ENCODE data around the gene PYY.
"Not testable (repeated sequence)": the region's sequence is repeated elsewhere in the genome, so short reads cannot be mapped to it uniquely, and the experiment has no call there.

The PYY gene

GRCh38 chr17:43978078-43978477 is 24.3 kb upstream of the PYY start:
- DNase-seq (ENCODE audit: low spot score), result no peak

GRCh38 chr17:43976963-43977837 is 23.5 kb upstream of the PYY start:
- no peak for DNase-seq (ENCODE audit: low spot score)

DNA sequence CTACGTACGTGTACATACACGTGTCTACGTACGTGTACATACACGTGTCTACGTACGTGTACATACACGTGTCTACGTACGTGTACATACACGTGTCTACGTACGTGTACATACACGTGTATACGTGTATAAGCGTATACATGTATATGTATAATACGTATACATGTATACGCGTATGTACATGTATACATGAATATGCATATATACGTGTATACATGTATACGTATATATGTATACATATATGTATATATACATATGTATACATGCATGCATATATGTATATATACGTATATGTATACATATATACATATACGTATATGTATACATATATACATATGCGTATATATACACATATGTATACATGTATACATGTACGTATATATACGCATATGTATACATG is 22.2 kb upstream of the PYY start:
- no peak for DNase-seq (ENCODE audit: low spot score)

DNA sequence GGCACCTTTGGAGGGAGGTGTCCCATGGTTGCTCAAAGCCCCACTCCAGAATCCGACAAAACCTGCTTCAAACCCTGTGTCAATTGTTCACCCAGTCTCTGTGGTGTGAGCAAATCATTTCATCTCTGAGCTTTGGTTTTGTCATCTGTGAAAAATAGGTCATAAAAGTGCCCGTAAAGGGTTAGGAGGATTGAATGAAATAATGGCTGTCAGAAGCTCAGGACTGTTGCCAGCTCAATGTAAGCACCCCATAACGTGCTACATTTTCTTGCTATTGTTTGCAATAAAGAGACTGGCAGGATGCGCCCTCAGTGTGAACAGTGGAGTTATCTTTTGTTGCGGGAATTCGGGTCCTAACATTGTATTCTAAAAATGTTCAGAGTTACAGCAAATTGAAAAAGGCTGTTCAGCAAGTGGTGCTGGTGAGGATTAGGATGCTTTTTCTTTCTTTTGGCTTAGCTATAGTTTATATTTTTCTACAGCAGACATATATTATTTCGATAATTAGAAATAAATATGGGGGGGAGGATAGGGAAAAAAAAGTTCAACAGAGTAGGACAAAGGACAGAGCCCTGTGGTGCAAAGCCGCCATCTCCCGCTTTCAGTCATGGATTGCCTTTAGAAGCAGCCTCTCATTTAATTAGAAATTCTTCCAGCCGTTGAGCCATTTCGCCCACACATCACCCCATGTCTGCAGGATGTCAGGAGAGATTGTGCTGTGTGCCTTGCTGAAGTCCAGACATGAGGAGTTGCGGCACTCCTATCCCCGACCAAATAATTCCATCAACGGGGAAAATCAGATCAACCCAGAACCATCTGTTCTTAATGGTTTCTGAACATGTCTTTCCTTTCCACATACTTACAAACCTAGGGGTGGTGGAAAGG is 20.9 kb upstream of the PYY start:
- DNase-seq (ENCODE audit: low spot score), result no peak

- DNase-seq (ENCODE audit: low spot score), result not testable (repeated sequence)
Measured at GRCh38 chr17:43972444-43973212, 18.9 kb upstream of the PYY start.

DNA sequence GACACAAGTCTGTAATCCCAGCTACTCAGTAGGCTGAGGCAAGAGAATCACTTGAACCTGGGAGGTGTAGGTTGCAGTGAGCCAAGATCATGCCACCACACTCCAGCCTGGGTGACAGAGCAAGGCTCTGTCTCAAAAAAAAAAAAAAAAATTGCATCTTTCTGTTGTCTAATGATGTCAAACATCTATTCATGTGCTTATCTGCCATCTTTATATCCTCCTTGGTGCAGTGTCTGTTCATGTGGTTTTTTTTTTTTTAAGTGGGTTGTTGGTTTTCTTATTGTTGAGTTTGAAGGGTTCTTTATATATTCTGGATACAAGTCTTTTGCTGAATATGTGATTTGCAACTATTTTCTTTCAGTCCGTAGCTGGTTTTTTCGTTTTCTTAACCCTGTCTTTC is 17.7 kb upstream of the PYY start:
- not testable (repeated sequence) for DNase-seq (ENCODE audit: low spot score)

- DNase-seq (ENCODE audit: low spot score), result no peak
Measured at GRCh38 chr17:43970366-43970765, 16.6 kb upstream of the PYY start.

DNA sequence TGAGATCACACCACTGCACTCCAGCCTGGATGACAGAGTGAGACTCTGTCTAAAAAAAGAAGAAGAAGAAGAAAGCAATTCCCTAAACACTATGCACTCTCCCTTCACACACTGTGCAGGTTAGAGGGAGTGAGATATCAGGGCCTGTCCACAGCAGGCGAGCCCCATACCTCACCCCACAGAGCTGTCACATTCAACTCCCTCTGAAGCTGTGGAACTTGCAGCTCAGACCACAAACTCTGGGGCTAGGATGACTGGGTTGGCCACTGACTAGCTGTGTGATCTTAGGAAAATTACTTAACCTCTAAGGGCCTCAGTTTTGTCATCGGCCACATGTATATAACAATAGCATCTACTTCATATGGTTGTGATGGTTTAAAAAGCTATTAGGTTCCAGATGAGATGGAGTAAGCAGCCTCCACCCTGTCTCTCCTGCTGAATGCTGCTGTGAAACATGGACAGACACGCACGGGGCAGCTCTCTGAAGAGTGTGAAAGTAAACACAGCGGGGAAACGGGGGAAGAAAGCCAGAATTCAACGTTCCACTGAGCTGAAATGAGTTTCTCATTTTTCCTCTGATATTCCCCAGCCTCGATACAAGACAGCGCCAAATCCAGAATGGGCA is 13.6 kb upstream of the PYY start:
- no peak for DNase-seq (ENCODE audit: low spot score)

- DNase-seq (ENCODE audit: low spot score), result no peak
Measured at GRCh38 chr17:43966276-43966675, 12.5 kb upstream of the PYY start.

GRCh38 chr17:43962479-43962878 is 8.7 kb upstream of the PYY start:
- DNase-seq (ENCODE audit: low spot score), result no peak

DNA sequence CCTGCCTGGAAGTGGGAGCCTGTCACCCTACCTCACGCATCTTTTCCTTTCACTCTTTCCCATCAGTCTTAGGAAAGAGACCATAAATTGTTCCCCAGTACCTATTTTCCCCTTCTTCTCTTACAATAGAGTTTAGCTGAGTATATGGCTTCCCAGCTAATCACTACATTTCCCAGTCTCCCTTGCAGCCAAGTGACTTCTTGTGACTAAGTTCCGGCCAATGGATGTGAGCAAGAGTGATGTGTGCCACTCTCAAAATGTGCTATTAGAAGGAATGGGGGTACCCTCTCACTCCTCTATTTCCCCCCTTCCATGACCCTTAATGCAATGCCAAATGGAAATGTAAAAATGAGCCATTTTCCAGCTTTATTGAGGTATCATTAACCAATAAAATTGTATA is 8.2 kb upstream of the PYY start:
- DNase-seq (ENCODE audit: low spot score), result no peak

DNA sequence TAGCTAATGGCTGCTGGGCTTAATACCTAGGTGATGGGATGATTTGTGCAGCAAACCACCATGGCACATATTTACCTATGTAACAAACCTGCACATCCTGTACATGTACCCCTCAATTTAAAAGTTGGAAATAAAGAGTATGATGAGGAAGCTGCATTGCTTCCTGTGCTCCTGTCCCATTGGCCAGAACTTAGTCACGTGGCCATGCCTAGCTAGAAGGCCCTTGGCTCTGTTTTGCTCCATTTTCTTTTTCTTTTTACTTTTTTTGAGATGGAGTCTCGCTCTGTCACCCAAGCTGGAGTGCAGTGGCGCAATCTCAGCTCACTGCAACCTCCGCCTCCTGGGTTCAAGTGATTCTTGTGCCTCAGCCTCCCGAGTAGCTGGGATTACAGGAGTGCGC is 7.6 kb upstream of the PYY start:
- not testable (repeated sequence) for DNase-seq (ENCODE audit: low spot score)

GRCh38 chr17:43958748-43959352 is 5.1 kb upstream of the PYY start:
- no peak for DNase-seq (ENCODE audit: low spot score)

GRCh38 chr17:43956222-43956621 is 2.5 kb upstream of the PYY start:
- DNase-seq (ENCODE audit: low spot score), result no peak

GRCh38 chr17:43952724-43953666 is 745 bp downstream of the PYY start:
- no peak for DNase-seq (ENCODE audit: low spot score)

DNA sequence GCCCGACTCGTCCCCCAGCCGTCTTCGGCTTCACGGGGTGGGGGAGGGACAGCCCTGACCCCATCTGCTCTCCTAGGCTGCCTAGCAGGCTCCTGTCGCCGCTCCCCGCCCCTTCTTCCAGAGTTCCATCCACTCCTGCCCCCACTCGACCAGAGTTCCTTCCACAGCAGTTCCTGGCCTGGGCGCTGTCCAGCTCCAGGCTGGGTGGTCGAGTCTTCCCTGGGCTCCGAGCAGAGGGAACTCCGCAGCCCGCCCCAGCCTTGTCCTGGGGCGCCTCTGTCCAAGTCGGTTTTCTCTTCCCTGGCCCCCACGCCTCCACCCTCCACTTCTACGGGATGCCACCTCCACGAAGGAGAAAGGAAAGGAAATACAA is 1.4 kb downstream of the PYY start:
- no peak for DNase-seq (ENCODE audit: low spot score)

GRCh38 chr17:43951750-43952149 is 2.0 kb downstream of the PYY start:
- DNase-seq (ENCODE audit: low spot score), result no peak

DNA sequence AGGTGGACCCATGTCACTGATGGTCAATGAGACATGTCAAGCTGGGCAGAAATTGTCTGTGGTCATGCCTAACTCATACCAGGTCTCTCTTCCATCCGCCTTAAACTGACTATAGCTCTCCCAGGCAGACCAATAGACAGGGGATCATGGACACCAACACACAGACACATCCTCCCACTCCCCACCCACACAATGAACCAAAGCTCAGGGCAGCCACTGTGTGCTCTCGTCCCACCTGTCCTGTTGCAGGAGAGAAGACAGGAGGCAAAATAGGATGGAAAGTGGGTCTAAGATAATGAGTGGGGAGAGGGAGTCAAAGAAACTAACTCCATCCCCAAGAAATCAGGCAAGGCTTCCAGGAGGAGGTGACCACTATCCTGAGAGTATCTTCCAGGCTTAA is 3.2 kb downstream of the PYY start:
- no peak for DNase-seq (ENCODE audit: low spot score)

- DNase-seq (ENCODE audit: low spot score), result no peak
Measured at GRCh38 chr17:43949781-43950180, 4.0 kb downstream of the PYY start.

GRCh38 chr17:43946781-43947180 is 7.0 kb downstream of the PYY start:
- no peak for DNase-seq (ENCODE audit: low spot score)

Data from hematopoietic multipotent progenitor cell treated with erythropoietin and hydrocortisone succinate and interleukin-3 and kit ligand, for 15 days (in vitro differentiated cells).